Hypothalamus (tissue), 51 donors: ENCODE data around the gene KCNC1.

Source experiments
- DNase-seq, 51 donors: peaks; one replicate each; lab custom pipeline; 2025; lab: John Stamatoyannopoulos, UW

The KCNC1 gene

DNA sequence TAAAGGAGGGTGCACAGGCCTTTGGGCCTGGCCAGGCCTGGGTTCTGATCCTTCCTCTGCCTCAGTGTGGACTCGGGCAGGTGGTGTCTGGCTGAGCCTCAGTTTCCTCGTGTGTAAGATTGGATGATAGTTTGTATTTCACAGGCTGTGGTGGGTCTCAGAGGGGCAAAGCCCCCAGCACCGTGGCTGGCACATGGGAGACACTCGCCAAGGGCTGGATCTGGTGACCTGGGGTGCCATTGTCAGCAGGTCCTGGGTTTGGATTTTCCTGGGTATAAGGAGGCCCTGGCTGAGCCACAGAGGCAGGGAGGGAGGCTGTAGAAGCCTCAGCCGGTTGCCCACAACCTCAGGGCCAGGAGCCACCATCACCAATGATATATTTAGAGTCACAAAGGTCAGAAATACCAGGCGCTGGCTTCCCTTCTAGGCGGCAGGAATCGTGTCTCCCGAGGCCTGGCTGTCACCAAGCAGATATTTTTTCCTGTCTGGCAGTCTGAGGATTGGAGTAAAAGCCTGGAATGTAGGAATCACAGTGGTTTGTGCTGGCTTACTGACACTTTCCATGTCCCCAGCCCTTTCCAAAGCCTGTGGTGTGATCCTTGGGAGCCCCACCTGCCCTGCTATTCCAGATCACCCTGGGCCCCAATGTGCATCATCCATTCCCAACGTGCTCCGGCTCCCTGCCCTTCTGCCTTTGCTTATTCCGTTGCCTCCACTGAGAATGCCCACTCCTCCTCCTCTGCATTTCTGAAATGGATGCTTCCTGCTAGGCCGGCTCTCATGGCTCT lies 15.6 kb downstream of the KCNC1 start:
- DNase-seq: peak in 1 of 51 donors; percentile 7

DNA sequence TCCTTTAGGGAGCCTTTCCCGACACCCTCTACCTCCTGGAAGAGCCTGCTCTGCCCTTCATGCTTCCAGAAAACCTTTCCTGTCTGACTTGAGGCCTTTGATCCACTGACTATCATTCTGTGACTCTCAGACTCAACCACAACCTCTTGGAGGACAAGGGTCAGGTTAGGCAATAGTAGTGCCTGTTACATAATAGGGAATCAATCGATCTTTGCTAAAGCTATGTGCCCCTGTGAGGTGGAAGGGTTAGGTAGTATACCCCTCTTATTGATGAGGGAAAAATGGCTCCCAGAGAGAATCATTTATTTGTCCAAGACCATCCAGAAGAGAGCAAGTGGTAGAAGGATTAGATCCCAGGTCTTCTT lies 16.2 kb downstream of the KCNC1 start:
- DNase-seq: no peak

DNA sequence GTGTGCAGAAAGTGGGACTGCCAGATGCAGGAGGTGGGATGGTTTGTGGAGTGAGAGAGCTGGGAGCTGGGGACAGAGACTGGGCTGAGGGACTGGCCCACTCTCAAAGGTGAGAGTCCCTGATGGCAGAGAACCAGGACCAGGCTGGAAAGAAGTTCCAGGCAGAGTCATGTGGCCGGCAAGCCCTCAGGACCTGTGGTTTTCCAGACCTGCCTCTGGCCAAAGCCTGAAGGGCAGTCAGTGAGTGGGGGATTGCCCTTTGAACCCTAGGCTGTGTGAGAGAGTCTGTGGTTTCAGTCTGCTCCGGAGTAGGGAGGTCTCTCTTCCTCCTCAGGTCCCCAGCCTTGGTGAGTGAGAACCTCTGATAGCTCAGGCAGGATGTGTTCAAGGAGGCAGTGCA lies 17.0 kb downstream of the KCNC1 start:
- DNase-seq: no peak

DNA sequence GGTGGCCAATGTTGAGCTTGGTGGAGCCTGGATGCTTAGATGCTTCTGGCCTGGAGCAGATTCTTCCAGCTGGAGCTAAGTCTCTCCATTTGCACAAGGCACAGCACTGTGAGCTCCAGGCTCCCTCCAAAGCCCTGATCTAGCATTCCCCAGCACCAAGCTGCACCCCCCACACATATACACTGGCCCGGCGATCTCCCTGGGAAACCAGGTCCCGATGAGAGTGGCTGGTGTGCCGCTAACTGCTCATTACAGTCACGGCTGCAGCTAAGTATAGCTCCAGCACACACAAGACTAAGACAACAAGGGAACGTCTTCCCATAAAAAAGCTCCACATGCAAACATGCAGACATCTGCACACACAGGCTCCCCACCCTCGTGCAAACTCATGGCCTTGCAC lies 17.6 kb downstream of the KCNC1 start:
- peak in 5 of 51 donors; percentile 22 to 47 (median 28) for DNase-seq

DNA sequence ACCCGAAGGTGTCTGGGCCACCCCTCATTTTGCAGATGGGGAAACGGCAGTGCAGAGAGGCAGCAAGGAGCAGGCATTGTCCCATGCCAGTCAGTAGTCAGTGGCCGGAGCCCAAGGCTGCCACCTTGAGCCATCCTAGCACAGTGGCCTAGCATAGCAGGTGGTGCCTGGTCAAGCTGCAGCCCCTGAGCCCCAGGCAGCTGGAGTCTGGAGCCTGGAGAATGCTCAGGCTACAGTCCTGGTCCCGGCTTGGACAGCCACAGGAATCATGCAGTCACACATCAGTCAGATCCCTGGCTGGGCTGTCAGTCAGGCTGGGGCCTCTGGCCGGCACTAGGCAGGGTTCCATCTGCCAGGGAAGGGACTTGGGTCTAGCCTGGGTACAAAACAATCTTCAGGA lies 18.6 kb downstream of the KCNC1 start:
- no peak for DNase-seq

DNA sequence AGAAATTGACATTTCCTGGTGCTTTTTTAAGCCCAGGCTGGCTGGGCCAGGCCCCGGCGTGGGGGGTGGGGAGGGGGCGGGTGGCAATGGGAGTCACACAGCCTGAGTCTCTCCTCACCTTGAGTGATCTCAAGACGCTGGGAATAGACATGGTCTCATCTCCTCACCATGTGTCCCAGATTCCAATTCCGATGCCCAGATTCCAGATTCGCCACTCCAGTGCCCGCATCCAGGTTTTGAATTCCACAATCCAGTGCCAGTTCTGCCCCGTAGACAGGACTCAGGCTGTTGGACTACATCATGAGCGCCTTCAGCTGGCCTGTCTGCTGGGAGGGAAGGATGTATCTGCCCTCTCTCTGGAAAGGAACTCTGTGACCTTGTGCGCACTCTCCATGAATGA lies 19.1 kb downstream of the KCNC1 start:
- DNase-seq: no peak

DNA sequence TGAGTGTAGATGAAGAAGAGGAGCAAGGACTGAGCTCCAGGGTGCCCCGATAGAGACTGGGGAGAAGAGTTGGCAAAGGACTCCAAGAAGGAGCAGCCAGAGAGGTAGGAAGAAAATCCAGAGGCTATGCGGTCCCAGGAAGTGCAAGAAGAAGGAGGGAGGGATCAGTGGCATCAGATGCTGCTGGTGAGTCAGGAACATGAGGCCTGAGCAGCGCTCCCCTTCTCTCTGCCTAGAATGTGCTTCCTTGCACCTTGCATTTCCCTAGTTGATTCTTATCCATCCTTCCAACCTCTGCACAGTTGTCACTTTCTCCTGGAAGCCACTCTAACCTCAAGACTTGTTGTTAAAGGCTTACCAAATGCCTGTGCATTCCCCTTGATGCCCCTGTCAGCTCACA lies 21.3 kb downstream of the KCNC1 start:
- no peak for DNase-seq

DNA sequence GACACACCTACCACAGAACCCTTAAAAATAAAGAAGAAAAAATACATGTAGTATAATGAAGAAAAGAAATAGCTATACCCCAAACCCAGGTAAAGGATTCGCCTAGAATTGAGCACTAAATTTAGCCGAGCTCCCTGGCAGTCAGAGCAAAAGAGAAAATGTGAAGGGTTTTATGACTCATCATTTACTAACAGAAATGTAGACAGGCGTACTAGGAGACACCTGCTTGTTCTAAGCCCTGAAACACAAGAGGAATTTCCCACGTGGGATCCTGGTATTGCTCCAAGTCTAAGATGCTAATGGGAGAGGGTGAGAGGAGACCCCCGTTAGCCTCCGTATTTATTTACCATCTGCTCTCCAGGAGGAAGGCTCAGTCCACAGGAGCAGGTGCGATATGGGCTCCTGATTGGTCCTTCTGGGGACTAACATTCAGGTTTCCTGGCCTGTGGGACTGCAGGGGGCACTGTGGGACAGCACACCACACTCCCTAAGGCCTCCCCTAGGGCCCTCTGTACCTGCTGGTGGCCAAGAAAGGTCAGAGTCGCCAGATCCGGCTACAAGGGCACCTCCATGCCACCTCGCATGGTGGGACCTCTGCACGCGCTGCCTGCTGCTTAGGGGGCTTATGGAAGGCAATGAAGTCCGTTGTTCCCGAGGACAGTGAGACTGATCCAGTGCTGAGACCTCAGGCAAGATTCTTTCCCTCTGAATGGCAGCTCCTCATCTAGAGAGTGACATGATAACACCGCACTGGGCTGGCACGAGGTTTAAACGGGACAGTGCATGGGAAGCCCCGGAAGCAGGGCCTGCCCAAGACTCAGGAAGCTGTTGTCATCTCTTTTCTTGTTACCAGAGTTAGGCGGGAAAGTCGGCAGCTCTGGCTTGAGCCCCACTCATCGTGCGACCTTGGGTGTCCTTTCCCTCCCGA lies 25.8 kb downstream of the KCNC1 start:
- peak in 16 of 51 donors; percentile 3 to 48 (median 27) for DNase-seq

DNA sequence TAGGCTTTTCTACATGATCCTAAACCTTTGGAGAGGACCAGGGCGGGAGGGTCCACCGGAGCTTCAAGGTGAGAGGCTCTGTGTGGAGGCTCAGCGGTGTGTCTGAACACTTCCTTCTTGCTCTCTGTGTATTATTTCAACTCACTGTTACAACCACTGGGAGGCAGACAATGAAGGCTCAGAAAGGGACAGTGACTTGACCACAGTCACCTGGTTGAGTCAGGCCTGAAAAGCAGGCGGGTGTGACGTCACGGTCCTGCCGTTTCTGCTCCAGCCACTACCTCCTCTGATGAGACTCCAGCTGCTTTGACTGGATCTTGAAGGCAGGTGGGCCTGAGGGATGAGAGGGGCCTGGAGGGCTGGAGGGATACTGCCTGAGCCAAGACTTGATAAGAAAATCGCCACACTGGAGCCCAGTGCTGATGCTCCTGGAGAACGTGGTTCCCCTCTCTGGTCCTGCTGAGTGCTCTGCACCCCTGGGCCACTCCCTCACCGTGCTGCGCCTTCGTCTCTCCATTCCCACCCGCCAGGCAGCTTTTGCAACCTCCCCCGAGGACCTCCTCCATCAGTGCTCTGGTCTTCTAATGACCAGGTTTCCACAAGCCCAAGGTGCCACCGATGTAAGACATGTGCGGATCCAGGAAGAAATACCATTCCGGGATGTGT lies 27.9 kb downstream of the KCNC1 start:
- DNase-seq: no peak

DNA sequence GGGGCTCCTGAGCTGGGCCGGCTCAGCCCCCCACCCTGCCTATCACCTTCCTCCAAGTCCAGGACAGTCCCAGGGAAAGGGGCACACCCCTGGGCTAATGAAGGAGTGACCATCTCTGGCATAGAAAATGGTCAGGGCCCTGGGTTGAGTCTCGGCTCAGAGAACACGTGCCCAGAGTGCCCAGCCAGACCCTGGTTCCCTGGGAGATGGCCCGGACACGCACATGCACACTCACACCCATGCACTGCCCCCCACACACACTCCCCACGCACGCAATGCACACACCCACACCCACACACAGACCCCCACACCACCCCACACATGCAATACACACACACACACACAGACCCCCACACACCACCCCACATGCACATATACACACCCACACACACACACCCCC lies 28.7 kb downstream of the KCNC1 start:
- no peak for DNase-seq

DNA sequence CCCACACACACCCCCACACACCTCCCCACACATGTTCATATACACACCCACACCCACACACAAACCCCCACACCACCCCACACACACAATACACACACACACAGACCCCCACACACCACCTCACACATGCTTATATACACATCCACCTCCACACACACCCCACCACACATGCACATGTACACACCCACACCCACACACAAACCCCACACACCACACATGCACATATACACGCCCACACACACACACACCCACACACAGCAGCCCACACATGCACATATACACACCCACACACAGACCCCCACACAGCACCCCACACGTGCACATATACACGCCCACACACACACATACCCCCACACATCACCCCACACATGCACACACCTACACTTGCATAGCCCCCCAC lies 29.1 kb downstream of the KCNC1 start:
- no peak for DNase-seq

DNA sequence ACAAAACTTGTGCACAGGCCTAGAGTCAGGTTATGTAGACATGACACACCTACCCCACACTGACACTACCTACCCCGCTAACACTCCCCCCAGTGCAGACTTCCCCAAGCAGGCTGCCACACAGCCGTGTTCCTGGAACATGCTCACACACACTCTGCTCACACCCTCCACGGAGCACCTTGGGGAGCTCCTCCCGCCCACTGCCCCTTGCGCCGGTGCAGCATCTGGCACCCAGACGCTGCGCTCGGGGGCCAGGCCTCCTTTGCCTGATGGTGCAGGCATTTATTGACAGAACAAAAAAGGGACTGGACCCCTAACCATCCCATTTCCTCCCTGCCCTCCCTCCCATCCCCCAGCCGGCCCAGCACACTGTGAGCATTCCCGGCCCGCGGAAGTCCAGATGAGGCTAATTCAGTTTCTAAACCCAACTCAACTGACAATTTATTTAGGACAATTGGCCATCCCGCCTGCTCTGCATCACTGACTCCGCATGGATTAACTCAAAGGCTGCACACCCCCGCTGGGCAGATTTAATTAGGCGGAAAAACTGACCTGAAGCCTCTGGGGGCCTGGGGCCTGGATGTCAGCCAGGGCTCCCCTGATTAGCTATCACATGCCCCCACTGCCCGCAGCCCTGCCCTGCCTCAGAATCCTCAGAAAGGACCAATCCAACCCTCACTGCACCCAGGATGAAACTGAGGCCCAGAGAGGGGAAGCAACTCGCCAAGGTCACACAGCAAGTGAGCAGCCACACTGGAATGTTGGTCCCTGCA lies 30.1 kb downstream of the KCNC1 start:
- DNase-seq: no peak

DNA sequence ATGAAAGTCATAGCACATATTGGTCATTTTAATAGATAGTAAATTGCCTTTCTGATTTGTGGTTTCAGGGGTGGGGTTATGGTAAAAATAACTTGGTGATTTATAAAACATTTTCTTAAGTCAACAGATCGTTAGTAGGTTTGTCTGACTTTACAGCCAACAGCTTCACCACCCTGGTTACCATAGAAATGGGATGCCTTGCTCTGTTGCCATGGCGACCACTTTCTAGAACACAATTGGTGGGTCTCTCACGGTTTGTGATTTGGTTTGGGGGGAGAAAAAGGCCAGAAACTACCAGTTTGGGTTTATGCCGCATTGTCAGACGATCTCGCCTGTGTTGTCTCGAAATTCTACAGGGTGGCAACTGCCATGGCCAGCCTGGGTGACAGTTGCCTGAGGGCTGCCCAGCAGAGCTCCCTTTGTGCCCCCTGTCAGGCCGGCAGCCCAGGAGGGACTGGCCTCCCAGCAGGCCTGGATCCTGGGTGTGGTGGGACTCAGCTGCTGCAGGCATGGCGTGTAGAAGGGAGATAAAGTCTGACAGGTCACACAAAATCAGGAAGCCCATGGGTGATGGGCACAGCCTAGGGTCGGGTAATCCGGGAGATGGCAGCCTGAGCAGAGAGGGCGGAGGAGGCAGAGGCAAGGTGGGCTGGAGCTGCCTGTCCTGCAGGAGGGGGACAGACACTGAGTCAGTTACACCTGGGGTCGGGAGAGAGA lies 30.9 kb downstream of the KCNC1 start:
- peak in 13 of 51 donors; percentile 3 to 75 (median 32) for DNase-seq

DNA sequence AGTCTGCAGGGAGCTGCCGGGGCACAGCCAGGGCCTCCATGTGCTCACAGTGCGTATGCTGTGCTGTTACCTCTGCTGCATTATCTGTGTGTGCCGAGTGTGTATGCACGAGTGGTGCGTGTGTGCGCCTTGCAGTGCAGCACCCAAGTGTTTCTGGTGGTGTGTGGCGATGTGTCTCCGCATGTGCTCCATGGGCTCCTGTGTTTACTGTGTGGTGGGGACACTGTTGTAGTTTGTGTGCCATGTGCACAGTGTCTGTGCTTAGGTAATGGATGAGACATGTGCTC lies 31.4 kb downstream of the KCNC1 start:
- DNase-seq: peak in 1 of 51 donors; percentile 33

DNA sequence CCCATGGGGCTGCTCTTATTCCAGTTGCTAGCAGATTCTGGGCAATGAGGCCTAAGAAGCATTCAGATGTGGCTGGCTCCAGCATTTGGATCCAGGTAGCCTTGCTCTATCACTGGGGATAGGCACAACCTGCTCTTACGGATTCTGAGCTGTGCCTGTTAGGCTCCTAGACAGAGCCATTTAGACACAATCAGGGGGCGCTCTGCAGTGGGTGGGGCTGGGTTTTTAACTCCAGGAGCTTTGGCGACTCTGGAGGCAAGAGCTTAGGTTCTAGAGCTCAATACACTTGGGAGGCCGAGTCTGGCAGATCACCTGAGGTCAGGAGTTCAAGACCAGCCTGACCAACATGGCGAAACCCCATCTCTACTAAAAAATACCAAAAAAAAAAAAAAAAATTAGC lies 32.0 kb downstream of the KCNC1 start:
- DNase-seq: no peak

DNA sequence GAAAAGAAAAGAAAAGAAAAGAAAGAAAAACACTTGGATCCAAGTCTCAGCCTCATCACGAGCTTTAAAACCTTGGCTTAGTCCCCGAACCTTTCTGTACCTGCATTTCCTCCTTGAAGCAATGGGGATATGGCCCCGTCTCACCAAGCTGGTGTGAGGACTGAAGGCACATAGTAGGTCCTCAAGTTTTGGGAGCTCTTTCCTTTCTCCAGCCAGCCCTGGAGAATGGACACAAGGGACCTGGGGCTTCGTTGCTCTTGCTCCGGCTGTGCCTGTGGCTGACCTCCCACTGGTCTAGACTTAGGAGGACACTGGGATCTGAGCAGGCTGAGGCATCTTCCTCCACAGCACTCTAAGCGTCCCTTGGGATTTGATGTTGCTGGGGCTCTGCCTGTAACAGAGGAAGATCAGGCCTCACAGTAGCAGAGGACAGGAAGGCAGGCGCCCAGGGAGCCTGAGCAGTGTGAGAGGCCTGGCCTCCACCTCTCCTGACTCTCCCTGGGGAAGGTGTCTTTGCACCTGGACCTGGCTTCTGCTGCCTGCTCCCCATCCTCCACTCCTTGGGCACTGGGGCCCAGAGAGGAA lies 32.8 kb downstream of the KCNC1 start:
- no peak for DNase-seq

DNA sequence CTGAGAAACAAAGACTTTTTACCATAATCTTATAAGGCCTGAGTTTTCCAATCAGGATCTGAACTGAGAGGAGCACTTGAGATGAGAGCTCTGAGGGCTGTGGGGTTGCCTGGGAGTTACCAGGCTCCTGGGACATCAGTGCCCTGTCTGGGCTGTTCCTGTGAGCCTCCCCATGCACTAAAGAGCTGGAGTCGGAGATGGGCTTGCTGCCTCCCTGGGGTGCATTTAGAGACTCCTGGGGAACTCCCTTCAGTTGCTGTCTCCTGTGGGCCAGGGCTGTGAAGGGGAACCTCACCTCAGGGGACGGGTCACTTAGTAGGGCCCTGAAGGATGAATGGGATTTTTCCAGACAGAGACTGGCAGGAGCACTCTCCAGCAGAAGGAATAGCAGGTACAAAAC lies 33.3 kb downstream of the KCNC1 start:
- DNase-seq: no peak

DNA sequence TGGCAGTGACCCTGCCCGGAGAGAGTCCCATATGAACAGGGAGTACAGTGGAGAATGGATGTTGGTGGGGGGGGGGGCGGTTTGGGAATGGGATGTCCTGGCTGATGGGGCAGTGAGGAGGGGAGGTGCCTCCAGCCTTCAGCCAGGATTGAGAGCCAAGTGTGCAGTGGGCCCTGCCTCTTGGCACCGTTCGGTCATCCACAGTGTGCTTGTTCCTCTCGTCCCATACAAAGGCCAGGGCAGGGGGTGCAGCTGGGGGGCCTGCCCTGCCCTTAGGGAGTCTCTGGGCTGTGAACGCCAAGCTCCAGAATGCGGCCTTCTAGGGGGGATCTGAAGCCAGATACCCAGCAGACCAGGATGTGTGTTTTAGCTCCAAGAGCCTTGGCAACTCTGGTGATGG lies 34.0 kb downstream of the KCNC1 start:
- no peak for DNase-seq

DNA sequence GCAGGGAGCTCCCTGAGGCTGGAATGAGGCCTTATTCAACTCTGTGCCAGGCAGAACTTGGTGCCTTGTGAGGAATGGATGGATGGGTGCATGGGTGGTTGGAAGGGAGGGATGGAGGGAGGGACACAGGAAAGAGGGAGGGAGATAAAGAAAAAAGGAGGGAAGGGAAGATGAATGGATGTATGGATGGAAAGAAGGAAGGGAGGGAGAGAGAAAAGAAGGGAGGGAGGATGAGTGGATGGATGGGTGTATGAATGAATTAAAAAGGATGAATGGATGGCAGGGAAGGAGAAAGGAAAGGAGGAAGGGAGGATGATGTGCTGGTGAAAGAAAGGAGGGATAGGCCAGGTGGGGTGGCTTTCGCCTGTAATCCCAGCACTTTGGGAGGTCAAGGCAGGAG lies 34.6 kb downstream of the KCNC1 start:
- DNase-seq: no peak
